Measurements from ENCODE around the gene MAP7D3.

The MAP7D3 gene

GRCh38 chrX:136192135-136192534 lies 59.1 kb downstream of the MAP7D3 start:
- no peak for DNase-seq
- H3K27me3 Mint-ChIP-seq, result peaks cover 28% of the 10 kb centered on the region
- no peaks in the 10 kb centered on the region for H3K9me3 Mint-ChIP-seq
- H3K36me3 Mint-ChIP-seq (ENCODE audit: low read depth), result no peaks in the 10 kb centered on the region
- H3K4me3 Mint-ChIP-seq, result no peak overlapping the region
- H3K27ac Mint-ChIP-seq, result peak overlapping the region; percentile 23
- H3K4me1 Mint-ChIP-seq (ENCODE audit: low read depth), result peaks cover 29% of the 10 kb centered on the region

- Mint-ChIP-seq H3K4me3 (no peak overlapping the region), H3K27me3 (peaks cover 25% of the 10 kb centered on the region), H3K4me1 (ENCODE audit: low read depth) (peaks cover 29% of the 10 kb centered on the region), H3K9me3 (no peaks in the 10 kb centered on the region), H3K27ac (no peak overlapping the region), H3K36me3 (ENCODE audit: low read depth) (no peaks in the 10 kb centered on the region)
- no peak for DNase-seq
Measured at GRCh38 chrX:136191171-136191570, 60.0 kb downstream of the MAP7D3 start.

- Mint-ChIP-seq H3K36me3 (ENCODE audit: low read depth) (no peaks in the 10 kb centered on the region), H3K4me1 (ENCODE audit: low read depth) (peaks cover 32% of the 10 kb centered on the region), H3K4me3 (no peak overlapping the region), H3K9me3 (no peaks in the 10 kb centered on the region), H3K27me3 (peaks cover 24% of the 10 kb centered on the region), H3K27ac (no peak overlapping the region)
- DNase-seq, result no peak
Measured at GRCh38 chrX:136190038-136190713, 61.0 kb downstream of the MAP7D3 start.

GRCh38 chrX:136189222-136189621 lies 62.0 kb downstream of the MAP7D3 start:
- Mint-ChIP-seq H3K4me1 (ENCODE audit: low read depth) (peaks cover 31% of the 10 kb centered on the region), H3K4me3 (no peak overlapping the region), H3K9me3 (no peaks in the 10 kb centered on the region), H3K36me3 (ENCODE audit: low read depth) (no peaks in the 10 kb centered on the region), H3K27ac (no peak overlapping the region), H3K27me3 (peaks cover 26% of the 10 kb centered on the region)
- DNase-seq, result no peak

GRCh38 chrX:136186023-136186413 lies 65.2 kb downstream of the MAP7D3 start:
- H3K27me3 Mint-ChIP-seq, result peaks cover 14% of the 10 kb centered on the region
- no peaks in the 10 kb centered on the region for H3K36me3 Mint-ChIP-seq (ENCODE audit: low read depth)
- no peak overlapping the region for H3K27ac Mint-ChIP-seq
- no peaks in the 10 kb centered on the region for H3K9me3 Mint-ChIP-seq
- DNase-seq, result no peak
- peaks cover 3% of the 10 kb centered on the region for H3K4me1 Mint-ChIP-seq (ENCODE audit: low read depth)
- H3K4me3 Mint-ChIP-seq, result no peak overlapping the region

GRCh38 chrX:136185401-136186022 lies 65.7 kb downstream of the MAP7D3 start:
- Mint-ChIP-seq H3K4me3 (no peak overlapping the region), H3K4me1 (ENCODE audit: low read depth) (peaks cover 3% of the 10 kb centered on the region), H3K27me3 (peaks cover 15% of the 10 kb centered on the region), H3K9me3 (no peaks in the 10 kb centered on the region), H3K36me3 (ENCODE audit: low read depth) (no peaks in the 10 kb centered on the region), H3K27ac (no peak overlapping the region)
- DNase-seq, result no peak

- H3K9me3 Mint-ChIP-seq, result no peaks in the 10 kb centered on the region
- no peak overlapping the region for H3K27ac Mint-ChIP-seq
- no peak for DNase-seq
- H3K27me3 Mint-ChIP-seq, result peaks cover 24% of the 10 kb centered on the region
- H3K36me3 Mint-ChIP-seq (ENCODE audit: low read depth), result no peaks in the 10 kb centered on the region
- no peak overlapping the region for H3K4me3 Mint-ChIP-seq
- H3K4me1 Mint-ChIP-seq (ENCODE audit: low read depth), result peaks cover 3% of the 10 kb centered on the region
Measured at GRCh38 chrX:136183917-136184316, 67.3 kb downstream of the MAP7D3 start.

- DNase-seq, result no peak
- peaks cover 3% of the 10 kb centered on the region for H3K4me1 Mint-ChIP-seq (ENCODE audit: low read depth)
- peaks cover 24% of the 10 kb centered on the region for H3K27me3 Mint-ChIP-seq
- H3K4me3 Mint-ChIP-seq, result no peak overlapping the region
- H3K9me3 Mint-ChIP-seq, result no peaks in the 10 kb centered on the region
- H3K27ac Mint-ChIP-seq, result no peak overlapping the region
- H3K36me3 Mint-ChIP-seq (ENCODE audit: low read depth), result no peaks in the 10 kb centered on the region
Measured at GRCh38 chrX:136183172-136183571, 68.0 kb downstream of the MAP7D3 start.

GRCh38 chrX:136182414-136182813 lies 68.8 kb downstream of the MAP7D3 start:
- H3K4me1 Mint-ChIP-seq (ENCODE audit: low read depth), result peaks cover 3% of the 10 kb centered on the region
- H3K4me3 Mint-ChIP-seq, result no peak overlapping the region
- no peak overlapping the region for H3K27ac Mint-ChIP-seq
- H3K27me3 Mint-ChIP-seq, result peaks cover 30% of the 10 kb centered on the region
- no peak for DNase-seq
- H3K36me3 Mint-ChIP-seq (ENCODE audit: low read depth), result no peaks in the 10 kb centered on the region
- H3K9me3 Mint-ChIP-seq, result no peaks in the 10 kb centered on the region

GRCh38 chrX:136179133-136179532 lies 72.1 kb downstream of the MAP7D3 start:
- no peak for DNase-seq
- Mint-ChIP-seq H3K4me1 (ENCODE audit: low read depth) (no peaks in the 10 kb centered on the region), H3K4me3 (no peak overlapping the region), H3K27ac (no peak overlapping the region), H3K9me3 (no peaks in the 10 kb centered on the region), H3K36me3 (ENCODE audit: low read depth) (no peaks in the 10 kb centered on the region), H3K27me3 (peaks cover 30% of the 10 kb centered on the region)

GRCh38 chrX:136176399-136176825 lies 74.8 kb downstream of the MAP7D3 start:
- no peak overlapping the region for H3K4me3 Mint-ChIP-seq

GRCh38 chrX:136171420-136171819 lies 79.8 kb downstream of the MAP7D3 start:
- Mint-ChIP-seq H3K4me1 (ENCODE audit: low read depth) (no peaks in the 10 kb centered on the region), H3K27ac (no peak overlapping the region), H3K27me3 (peaks cover 20% of the 10 kb centered on the region), H3K9me3 (no peaks in the 10 kb centered on the region), H3K36me3 (ENCODE audit: low read depth) (no peaks in the 10 kb centered on the region), H3K4me3 (no peak overlapping the region)
- no peak for DNase-seq

More at GRCh38 chrX:136176399-136176825, 74.8 kb downstream of the MAP7D3 start:
- Mint-ChIP-seq H3K9me3 (no peaks in the 10 kb centered on the region), H3K4me1 (ENCODE audit: low read depth) (no peaks in the 10 kb centered on the region), H3K27me3 (peaks cover 31% of the 10 kb centered on the region), H3K36me3 (ENCODE audit: low read depth) (no peaks in the 10 kb centered on the region), H3K27ac (no peak overlapping the region)
- no peak for DNase-seq

- H3K27me3 Mint-ChIP-seq, result peaks cover 20% of the 10 kb centered on the region
- H3K4me3 Mint-ChIP-seq, result no peak overlapping the region
- H3K4me1 Mint-ChIP-seq (ENCODE audit: low read depth), result no peaks in the 10 kb centered on the region
- H3K36me3 Mint-ChIP-seq (ENCODE audit: low read depth), result no peaks in the 10 kb centered on the region
- no peak for DNase-seq
- H3K9me3 Mint-ChIP-seq, result no peaks in the 10 kb centered on the region
- no peak overlapping the region for H3K27ac Mint-ChIP-seq
Measured at GRCh38 chrX:136170139-136170800, 80.9 kb downstream of the MAP7D3 start.

GRCh38 chrX:136168929-136169735 lies 82.1 kb downstream of the MAP7D3 start:
- H3K27ac Mint-ChIP-seq, result no peak overlapping the region
- no peak for DNase-seq
- no peaks in the 10 kb centered on the region for H3K4me1 Mint-ChIP-seq (ENCODE audit: low read depth)

More at GRCh38 chrX:136168929-136169735, 82.1 kb downstream of the MAP7D3 start:
- Mint-ChIP-seq H3K27me3 (peaks cover 16% of the 10 kb centered on the region), H3K9me3 (no peaks in the 10 kb centered on the region), H3K4me3 (no peak overlapping the region), H3K36me3 (ENCODE audit: low read depth) (no peaks in the 10 kb centered on the region)
